Measurements from ENCODE around the gene PKD2.
A peak's percentile ranks its signal among the peaks of the same experiment; 100 is the strongest.
"Not testable (repeated sequence)": the region's sequence is repeated elsewhere in the genome, so short reads cannot be mapped to it uniquely, and the experiment has no call there.

The PKD2 gene

DNA sequence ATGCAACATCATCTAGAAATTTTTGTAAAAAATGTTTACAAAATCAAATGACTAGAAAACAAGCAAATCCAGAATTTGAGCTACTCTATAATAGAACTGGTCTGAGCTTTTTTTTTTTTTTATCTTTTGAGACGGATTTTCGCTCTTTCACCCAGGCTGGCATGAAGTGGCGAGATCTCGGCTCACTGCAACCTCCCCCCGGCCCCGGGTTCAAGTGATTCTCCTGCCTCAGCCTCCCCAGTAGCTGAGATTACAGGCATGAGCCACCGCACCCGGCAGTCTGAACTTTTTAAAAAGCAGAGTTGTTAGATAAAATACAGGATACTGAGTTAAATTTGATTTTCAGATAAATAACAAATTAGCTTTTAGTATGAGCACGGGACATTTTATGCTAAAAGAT, 20.9 kb upstream of the PKD2 start:
- no peak for DNase-seq (ENCODE audit: low spot score)

DNA sequence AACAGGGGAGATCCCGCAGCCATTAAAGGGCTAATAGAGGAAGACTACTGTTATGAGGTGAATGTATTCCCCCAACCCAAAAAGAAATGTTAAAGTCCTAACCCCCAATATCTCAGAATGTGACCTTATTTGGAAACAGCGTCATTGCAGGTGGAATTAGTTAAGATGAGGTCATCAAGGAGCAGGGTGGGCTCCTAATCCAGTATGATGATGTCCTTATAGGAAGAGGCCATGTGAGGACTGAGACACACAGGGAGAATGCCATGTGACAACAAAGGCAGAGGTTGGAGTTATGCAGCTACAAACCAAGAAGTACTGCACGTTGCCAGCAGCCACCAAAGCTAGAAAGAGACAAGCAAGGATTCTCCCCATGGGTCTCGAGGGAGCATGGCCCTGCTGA, 17.7 kb upstream of the PKD2 start:
- no peak for DNase-seq (ENCODE audit: low spot score)

- DNase-seq (ENCODE audit: low spot score), result no peak
Measured at GRCh38 chr4:87995435-87995834, 12.0 kb upstream of the PKD2 start.

GRCh38 chr4:87999191-87999691, 8.2 kb upstream of the PKD2 start:
- not testable (repeated sequence) for DNase-seq (ENCODE audit: low spot score)

GRCh38 chr4:88001871-88002270, 5.6 kb upstream of the PKD2 start:
- DNase-seq (ENCODE audit: low spot score), result no peak

- no peak for DNase-seq (ENCODE audit: low spot score)
Measured at GRCh38 chr4:88002786-88003185, 4.6 kb upstream of the PKD2 start.

GRCh38 chr4:88003261-88003660, 4.2 kb upstream of the PKD2 start:
- no peak for DNase-seq (ENCODE audit: low spot score)

DNA sequence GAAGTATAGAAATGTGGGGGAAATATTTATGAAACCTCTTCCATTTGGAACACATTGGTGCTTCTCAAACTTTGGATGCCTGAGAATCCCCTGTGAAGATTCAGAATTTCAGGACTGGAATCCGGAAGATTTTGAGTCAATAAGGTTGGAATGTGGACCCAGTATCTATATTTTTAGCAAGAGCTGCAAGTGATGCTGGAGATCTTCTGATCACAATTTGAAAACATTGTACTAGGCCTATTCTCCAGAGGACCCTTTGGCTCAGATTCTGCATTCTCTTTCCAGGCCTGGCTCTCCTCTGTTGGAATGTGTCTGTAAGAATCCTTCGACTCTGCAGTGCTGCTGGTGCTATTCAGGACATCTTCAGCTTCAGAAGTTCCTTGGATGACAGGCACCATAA, 2.4 kb upstream of the PKD2 start:
- no peak for DNase-seq (ENCODE audit: low spot score)

GRCh38 chr4:88005946-88006345, 1.5 kb upstream of the PKD2 start:
- no peak for DNase-seq (ENCODE audit: low spot score)

DNA sequence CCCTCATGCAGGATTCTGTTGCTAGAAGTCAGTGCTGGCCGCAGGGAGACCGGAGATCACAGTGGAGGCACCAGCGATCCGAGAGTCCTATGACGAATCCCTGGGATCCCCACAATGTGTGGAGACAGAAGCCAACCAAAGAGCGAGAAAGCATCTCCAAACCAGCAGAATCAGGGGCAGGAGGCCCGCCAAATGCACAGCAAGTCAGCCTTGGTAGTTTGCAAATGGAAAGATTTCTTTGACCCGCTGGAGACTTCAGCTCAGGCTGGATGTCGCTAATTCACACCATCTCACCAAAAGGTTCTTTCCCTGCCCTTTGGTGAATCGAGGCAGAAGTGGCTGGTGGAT, 505 bp upstream of the PKD2 start:
- DNase-seq (ENCODE audit: low spot score), result no peak

DNA sequence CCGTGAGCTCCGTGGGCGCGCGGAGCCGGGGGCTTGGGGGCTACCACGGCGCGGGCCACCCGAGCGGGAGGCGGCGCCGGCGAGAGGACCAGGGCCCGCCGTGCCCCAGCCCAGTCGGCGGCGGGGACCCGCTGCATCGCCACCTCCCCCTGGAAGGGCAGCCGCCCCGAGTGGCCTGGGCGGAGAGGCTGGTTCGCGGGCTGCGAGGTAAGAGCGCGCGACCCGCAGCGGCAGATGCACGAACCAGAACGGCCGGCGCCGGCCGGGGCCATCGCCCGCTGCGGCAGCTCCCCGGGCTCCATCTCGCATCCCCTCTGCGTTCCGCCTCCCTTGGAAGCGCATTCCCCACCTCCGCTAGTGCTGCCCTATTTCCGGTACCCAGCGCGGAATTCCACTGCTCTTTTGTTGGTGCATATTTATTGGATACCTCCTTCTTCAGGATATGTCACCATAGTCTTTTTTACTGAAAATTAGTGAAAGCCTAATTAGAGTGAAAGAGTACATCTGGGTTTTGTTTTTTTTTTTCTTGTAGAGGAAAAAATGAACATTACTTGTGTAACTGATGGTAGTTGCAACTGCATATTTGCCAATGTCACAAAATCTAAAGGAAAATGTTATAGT, 797 bp downstream of the PKD2 start:
- DNase-seq (ENCODE audit: low spot score), result peak; percentile 72

DNA sequence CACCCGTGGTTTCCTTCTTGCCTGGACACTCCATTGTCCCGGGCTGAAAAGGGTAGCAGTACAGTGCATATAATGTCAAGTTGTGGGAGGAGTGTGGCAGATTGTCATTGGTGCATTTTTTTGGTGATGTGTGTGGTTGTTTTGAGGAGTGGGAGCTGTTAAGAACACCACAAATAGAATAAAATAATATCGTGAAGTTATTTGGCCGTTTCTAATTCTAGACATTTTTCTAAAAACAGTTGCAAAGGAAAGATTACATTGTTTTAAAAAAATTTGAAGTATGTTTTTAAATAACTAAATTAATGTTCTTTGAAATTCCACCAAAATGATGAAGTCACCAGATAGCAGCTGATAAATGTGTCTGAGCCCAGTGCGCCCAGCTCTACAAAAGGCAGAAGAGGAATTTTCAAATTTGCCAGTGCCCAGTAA, 1.3 kb downstream of the PKD2 start:
- no peak for DNase-seq (ENCODE audit: low spot score)

DNA sequence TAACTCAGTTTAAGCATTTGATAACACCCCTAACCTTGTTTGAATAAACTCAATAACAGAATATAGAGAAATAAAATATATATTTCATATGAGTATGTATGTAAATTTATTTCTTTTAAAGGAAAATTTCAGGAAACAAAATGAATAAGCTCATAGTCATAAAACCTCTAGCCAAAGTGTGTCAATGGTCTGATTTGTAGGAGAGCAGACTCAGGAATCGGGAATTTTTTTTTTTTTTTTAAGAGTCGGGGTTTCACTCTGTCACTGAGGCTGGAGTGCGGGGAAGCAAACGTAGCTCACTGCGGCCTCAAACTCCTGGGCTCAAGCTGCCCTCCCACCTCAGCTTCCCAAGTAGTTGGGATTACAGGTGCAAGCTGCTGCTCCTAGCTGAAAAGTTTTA, 2.4 kb downstream of the PKD2 start:
- DNase-seq (ENCODE audit: low spot score), result no peak

DNA sequence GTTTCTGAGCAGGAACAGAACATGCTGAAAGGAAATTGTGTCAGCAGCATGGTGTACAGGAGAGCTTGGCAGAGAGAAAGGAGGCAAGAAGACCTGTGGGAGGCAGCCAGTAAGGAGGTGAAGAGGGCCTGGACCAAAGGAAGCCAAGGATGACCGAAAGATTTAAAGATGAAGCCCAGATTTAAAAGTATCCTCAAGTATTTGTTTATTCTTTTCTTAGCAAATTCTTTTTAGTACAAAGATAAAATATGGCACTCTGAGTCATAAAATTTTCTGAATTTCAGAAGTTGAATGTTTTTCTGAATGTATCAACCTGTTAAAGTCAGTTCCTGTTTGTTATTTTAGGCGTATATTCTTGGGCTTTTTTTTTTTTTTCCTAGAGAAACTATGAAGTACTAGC, 3.5 kb downstream of the PKD2 start:
- DNase-seq (ENCODE audit: low spot score), result no peak

GRCh38 chr4:88012647-88013046, 5.2 kb downstream of the PKD2 start:
- DNase-seq (ENCODE audit: low spot score), result no peak

DNA sequence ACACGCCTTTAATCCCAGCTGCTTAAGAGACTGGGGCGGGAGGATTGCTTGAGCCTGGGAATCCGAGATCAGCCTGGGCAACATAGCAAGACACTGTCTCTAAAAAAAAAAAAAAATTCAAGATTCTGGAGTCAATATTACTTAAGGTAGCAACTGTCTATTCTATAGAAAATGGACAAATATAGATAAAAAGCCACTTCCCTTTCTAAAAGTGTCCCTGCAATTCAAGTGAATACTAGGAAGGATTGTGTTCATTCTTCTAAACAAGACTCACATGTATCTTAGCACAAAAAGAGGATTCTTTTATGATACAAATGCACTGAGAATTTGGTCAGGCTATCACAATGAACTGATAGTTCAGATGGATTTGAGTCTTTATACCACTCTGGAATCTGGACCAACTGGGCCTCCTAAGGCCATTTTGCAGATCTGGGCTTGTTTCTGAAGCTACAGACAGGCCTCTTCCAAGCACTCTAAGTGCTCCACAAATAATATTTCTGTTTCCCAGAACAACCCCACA, 7.0 kb downstream of the PKD2 start:
- no peak for DNase-seq (ENCODE audit: low spot score)

DNA sequence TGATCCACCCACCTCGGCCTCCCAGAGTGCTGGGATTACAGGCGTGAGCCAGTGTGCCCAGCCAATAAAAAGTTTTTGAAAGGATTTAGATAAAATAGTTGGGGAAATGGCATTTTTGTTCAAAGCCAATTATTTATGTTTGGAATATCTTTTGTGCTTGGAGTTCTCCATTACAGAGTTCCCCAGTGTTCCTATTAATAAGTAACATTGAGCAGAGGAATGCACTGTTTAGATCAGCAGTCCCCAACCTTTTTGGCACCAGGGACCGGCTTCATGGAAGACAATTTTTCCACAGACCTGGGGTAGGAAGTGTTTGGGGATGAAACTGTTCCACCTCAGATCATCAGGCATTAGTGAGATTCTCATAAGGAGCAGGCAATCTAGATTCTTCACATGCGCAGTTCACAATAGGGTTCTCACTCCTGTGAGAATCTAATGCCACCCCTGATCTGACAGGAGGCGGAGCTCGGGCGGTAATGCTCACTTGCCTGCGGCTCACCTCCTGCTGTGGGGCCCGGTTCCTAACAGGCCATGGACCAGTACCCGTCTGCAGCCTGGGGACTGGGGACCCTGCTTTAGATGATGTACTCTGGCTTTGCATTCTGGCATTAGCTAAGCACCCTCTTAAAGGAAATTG, 8.3 kb downstream of the PKD2 start:
- no peak for DNase-seq (ENCODE audit: low spot score)

GRCh38 chr4:88017516-88018297, 10.3 kb downstream of the PKD2 start:
- no peak for DNase-seq (ENCODE audit: low spot score)

GRCh38 chr4:88018466-88018865, 11.0 kb downstream of the PKD2 start:
- no peak for DNase-seq (ENCODE audit: low spot score)

DNA sequence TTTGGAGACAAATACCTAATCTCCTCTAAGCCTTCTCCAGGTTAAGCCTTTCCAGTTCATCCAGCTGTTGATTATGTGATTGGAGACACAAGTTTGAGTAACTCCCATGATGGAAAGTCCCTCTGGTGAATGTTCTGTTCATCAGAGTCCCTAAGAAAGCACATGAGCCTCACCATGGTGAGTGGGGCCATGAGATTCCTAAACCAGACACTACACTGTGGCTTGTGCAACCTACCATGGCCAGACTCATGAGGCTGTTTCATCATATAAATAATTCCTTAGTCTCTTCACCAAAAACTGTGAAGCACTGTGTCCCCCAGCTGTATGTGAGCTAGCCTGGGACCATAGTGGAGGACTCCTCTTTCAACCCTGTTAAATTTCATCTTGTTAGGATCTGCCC, 14.4 kb downstream of the PKD2 start:
- DNase-seq (ENCODE audit: low spot score), result no peak

DNA sequence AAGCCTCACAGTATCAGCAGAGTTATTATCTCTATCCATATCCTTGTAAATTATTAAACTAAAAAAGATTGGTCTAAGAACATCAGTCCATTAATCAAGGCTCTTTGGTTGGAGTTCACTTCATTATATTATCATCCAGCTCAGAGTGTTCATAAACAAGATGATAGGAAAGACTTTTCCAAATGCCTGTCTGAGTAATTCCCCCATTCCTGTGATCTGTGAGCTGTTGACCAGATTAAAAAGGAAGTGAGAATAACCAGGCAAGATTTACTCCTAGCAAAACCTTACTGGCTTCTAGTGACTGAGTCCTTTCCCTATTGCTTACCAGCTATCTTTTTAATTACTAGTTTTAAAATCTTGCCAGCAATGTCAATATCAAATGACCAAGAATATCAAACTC, 14.9 kb downstream of the PKD2 start:
- no peak for DNase-seq (ENCODE audit: low spot score)

DNA sequence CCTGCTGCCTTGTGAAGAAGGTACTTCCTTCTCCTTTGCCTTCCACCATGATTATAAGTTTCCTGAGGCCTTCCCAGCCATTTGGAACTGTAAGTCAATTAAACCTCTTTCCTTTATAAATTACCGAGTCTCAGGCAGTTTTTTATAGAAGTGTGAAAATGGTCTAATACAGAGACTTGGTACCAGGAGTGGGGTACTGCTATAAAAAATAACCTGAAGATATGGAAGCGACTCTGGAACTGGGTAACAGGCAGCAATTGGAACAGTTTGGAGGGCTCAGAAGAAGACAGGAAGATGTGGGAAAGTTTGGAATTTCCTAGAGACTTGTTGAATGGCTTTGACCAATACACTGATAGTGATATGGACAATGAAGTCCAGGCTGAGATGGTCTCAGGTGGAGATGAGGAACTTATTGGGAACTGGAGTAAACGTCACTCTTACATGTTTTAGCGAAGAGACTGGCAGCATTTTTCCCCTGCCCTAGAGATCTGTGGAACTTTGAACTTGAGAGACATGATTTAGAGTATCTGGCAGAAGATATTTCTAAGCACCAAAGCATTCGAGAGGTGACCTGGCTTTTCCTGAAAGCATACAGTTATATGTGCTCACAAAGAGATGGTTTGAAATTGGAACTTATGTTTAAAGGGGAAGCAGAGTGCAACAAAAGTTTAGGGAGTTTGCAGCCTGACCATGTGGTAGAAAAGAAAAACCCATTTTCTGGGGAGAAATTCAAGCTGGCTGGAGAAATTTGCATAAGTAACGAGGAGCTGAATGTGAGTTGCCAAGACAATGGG, 18.6 kb downstream of the PKD2 start:
- DNase-seq (ENCODE audit: low spot score), result not testable (repeated sequence)

All from iPS-NIHi11 (cell line).